HPDE6-E6E7 (cell line): Measurements from ENCODE around the gene SGMS1.

Experiments
- DNase-seq: peaks from one replicate; pipeline ENCODE4 v3.0.0; 2011; ENCODE audit warnings: missing footprints; ENCODE audit errors: extremely low spot score

Gene SGMS1

DNA sequence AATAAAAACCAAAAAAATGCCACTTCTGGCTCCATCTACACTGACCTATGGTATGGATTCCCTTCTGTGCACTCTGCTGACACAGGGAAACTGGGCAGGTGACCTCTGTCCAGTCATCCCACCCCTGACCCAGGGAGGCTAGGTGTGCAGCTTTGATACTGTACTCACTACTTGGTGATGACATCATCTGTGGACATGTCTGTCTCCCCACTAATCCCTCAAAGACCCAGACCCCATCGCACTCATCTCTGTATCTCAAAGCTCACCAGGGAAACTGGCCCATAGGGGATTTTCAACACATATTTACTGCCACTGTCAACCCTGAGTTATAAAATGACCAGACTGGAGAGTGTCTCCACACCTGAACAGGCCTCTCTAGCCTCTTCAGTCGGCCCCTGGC is 10.6 kb downstream of the SGMS1 start:
- DNase-seq: no peak

DNA sequence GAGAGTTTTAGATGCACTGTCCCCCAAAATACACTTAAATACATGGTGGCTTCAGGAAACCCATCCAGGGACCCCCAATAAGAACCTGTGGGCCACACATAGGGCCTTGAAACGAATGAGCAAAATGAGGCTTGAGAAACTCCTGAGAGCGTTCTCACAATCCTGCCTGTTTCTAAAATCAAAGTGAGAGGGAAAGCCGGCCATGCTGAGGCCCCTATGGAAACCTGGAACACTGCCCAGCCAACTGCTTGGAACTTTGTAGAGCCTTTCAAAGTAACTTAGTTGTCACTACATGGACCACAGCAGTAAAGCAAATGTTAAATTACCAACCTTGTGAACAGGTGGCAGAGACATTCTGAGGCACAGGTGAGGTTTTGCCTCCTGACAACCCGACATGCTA is 13.4 kb downstream of the SGMS1 start:
- no peak for DNase-seq

GRCh38 chr10:50607356-50607925 is 16.3 kb downstream of the SGMS1 start:
- no peak for DNase-seq

GRCh38 chr10:50605951-50606270 is 17.8 kb downstream of the SGMS1 start:
- DNase-seq: no peak

- no peak for DNase-seq
Measured at GRCh38 chr10:50605269-50605950, 18.3 kb downstream of the SGMS1 start.

DNA sequence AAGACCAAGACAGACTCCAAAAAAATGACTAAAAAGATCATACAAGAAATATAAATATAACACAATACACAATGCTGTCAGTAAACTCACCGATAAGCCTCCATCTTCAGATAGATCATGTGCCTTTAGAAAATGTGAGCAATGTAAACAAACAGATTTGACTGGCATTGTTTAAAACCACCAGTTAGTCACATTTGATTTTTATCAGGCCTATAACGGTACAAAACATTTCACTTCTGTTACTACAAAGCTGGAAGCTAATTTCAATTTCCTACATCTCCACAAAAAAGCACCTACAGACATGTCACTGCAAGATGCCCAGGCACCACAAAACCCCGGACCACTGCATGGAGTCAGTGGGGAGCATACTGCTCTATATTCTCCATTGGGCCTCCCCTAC is 18.9 kb downstream of the SGMS1 start:
- DNase-seq: no peak

- no peak for DNase-seq
Measured at GRCh38 chr10:50604049-50604640, 19.6 kb downstream of the SGMS1 start.

- DNase-seq: no peak
Measured at GRCh38 chr10:50603151-50603850, 20.5 kb downstream of the SGMS1 start.

DNA sequence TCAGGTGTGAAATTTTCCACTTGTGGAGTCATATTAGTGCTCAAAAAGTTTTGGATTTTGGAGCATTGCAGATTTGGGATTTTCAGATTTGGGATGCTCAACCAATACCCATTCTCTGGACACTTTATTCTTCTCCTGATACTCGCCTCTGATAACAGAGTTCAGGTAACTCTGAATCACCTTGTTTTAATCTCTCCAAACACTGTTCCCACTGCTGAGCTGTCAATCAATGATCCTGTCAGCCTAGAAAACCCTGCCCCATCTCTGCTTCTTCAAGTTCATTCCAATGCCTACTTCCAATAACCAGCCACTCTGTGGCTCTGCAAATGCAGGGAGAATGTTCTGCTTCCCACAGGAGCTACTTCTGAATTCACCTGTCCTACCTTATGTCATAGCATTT is 21.8 kb downstream of the SGMS1 start:
- DNase-seq: no peak

DNA sequence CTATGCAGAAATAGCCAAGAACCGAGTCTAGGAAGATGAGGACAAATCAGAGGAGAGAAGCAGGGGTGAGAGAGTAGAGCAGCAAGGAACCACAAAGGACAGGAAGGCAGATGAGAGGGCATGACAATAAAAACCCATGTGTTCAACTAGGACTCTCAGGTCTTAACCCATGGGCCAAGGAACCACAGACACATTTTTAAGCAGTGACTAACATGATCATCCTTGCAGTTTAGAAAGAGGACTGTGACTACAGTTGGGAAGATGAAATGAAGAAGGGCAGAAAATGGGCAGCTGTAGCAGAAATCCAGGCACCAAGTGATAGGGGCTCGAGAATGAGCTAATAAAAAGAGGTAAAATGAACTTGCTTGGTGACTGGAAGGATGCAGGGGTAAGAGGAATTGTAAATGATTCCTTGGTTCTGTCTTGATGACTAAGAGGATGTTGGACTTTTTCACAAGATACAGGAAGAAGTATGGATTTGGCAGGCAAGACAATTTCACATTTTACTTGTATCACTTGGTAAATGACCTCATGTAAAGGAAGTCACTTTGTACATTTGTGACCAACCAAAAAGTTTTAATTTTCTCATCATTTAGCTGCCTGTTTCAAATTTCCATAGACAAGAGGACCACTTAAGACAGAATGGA is 22.8 kb downstream of the SGMS1 start:
- no peak for DNase-seq

DNA sequence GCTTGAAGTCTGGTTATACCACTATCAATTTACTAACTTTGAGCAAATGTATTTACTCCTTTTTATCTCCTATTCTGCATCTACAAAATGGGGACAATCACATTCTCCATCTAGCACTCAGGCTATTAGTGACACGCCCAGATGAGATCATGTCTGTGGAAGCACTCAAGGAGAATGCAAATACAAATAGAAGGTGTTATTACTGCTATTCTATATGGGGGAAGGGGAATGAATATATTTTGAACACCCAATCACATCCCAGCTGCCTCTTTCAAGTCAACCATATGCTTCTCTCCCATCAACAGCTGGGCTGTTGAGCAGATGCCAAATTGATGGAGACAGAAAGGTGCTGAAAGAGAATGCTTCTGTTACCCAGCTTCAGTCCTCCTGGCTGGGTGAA is 23.5 kb downstream of the SGMS1 start:
- DNase-seq: no peak

- DNase-seq: no peak
Measured at GRCh38 chr10:50596897-50597296, 26.9 kb downstream of the SGMS1 start.

DNA sequence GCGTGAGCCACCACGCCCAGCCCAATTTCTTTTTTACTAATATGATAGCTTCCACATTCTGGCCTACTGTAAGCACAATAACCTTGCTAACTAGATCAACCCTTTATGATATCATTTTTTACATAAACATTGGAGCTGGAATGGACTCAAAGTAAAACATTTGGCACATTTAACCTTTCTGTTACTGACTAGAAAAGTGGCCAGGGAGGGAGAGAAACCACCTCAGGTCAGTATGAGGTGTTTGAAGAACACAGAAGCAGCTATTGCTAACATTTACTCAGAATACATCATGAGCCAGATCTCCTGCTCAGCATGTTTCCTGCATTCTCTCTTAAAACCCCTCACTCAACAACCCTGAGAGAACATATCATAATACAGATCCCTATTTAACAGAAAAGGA is 27.3 kb downstream of the SGMS1 start:
- no peak for DNase-seq

- no peak for DNase-seq
Measured at GRCh38 chr10:50595785-50596184, 28.0 kb downstream of the SGMS1 start.

DNA sequence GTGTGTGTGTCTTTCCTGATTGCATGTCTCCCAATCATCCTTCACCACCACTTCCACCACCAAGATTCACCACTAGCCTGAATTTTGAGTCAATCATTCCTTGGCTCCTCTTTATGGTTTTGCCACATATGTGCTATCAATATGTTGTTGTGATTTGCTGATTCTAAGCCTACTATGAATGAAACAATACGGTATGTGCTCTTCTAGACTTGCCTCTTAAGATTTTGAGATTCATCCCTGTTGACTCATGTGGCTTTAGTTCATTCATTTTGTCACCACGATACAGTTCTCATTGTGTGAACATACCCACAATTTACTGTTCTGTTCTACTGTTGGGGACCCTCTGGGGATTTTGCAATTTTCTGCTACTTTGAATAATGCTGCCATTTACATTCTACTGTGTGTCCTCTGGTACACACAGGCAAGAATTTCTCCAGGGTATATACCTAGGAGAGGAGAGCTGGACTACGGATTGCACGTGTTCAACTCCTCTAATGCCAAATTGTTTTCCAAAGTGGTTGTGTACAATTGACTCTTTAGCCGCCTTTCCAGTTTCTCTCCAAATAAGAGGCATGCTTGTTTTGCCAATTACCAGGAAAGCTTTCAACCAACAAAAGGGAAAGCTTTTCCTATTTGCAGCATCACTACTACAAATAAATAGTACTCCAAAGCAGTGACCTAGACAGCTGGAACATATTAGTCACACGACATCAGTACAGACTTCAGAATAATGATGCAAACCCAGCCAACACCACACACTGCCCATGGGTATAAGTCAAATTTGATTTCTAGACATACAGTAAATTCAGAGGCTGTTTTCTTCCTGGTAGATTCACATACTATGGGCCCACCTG is 30.0 kb downstream of the SGMS1 start:
- no peak for DNase-seq

DNA sequence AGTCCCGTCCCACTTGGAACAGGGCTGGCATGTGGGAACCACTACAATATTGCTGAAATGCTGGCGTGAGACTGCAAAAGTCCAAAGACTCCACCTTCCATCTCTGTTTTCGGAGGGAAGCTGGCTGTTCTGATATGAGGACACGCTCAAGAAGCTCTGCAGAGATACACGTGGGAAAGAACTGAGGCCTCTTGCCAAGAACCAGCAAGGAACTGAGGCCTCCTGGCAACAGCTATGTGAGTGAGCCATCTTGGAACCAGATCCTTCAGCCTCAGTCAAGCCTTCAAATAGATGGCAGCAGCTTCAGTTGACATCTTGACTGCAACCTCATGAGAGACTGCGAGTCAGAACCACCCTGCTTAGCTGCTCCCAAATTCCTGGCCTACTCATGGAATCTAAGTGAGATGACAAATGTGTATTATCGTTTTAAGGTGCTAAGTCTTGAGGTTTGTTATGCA is 30.8 kb downstream of the SGMS1 start:
- DNase-seq: no peak

GRCh38 chr10:50590935-50591334 is 32.8 kb downstream of the SGMS1 start:
- DNase-seq: no peak

DNA sequence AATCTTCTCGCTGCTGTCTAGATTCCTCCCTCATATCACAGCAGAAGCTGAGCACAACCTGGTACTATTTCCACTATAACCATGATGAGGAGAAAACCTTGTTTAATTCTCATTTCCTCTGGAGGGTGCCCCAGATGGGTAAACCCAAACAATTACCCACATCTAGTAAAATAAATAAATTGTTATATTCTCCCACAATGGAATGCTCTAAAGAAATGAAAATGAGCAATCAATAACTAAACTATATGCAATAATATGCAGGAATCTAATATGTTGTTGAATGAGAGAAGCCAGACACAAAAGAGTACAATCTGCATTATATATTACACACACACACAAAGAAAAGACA is 37.0 kb downstream of the SGMS1 start:
- DNase-seq: no peak

- DNase-seq: peak; percentile 60
Measured at GRCh38 chr10:50585921-50586739, 37.6 kb downstream of the SGMS1 start.
